ENCODE measurements around the gene DBNDD1.

Gene DBNDD1

GRCh38 chr16:90027611-90028010 lies 8.4 kb upstream of the DBNDD1 start:
- CTCF ChIA-PET: no interaction called here
- DNase-seq: no peak
- no peak overlapping the region for H3K27ac Mint-ChIP-seq
- peaks cover 3% of the 10 kb centered on the region for H3K36me3 Mint-ChIP-seq
- peaks cover 19% of the 10 kb centered on the region for H3K4me1 Mint-ChIP-seq
- peaks cover 3% of the 10 kb centered on the region for H3K27me3 Mint-ChIP-seq
- no peak overlapping the region for H3K4me3 Mint-ChIP-seq
- H3K9me3 Mint-ChIP-seq: no peaks in the 10 kb centered on the region

DNA sequence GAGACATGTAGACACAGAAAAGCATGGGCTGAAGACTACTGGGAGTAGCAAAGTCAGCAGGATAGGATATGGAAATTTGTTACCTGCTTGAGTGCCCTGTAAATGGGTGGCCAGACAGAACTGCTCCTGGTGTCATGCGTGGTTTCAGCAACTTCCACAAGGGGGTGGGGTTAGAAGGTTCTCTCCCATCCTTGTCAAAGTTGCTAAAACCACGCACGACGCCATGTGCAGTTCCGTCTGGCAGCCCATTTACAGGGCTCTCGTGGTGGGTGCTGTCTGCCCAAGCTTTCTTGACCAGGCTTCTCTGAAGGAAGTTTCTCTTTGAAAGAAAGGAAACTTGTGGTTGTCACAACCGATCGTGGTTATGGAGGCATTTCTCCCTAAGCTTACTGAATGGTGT lies 6.9 kb upstream of the DBNDD1 start:
- CTCF ChIA-PET: no interaction called here
- peaks cover 30% of the 10 kb centered on the region for H3K4me1 Mint-ChIP-seq
- DNase-seq: no peak
- H3K4me3 Mint-ChIP-seq: no peak overlapping the region
- H3K27me3 Mint-ChIP-seq: peaks cover 13% of the 10 kb centered on the region
- peaks cover 2% of the 10 kb centered on the region for H3K9me3 Mint-ChIP-seq
- peaks cover 4% of the 10 kb centered on the region for H3K36me3 Mint-ChIP-seq
- no peak overlapping the region for H3K27ac Mint-ChIP-seq

DNA sequence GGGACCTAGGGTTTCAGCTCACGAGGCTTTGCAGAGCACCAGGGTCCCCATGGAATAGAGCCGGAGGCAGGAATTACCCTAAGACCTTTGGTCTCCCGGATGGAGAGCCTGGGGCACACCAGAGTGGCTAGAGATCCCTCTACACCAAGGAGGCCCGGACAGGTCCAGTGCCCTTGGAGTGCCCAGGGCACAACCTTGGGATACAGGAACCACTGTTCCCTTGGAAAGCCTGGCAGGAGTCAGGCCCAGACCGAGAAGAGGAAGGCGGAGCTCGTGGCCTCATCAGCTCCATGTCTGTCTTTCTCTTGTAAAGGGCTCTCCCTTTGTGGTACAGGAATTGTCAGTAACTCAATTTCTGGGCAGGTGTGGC lies 3.8 kb upstream of the DBNDD1 start:
- CTCF ChIA-PET: no interaction called here
- Mint-ChIP-seq H3K9me3 (peaks cover 2% of the 10 kb centered on the region), H3K36me3 (peaks cover 4% of the 10 kb centered on the region), H3K4me3 (peak overlapping the region; percentile 73), H3K27me3 (peaks cover 38% of the 10 kb centered on the region), H3K4me1 (peaks cover 39% of the 10 kb centered on the region), H3K27ac (no peak overlapping the region)
- DNase-seq: no peak

- Mint-ChIP-seq H3K36me3 (peaks cover 4% of the 10 kb centered on the region), H3K27ac (no peak overlapping the region), H3K9me3 (peaks cover 2% of the 10 kb centered on the region), H3K27me3 (peaks cover 44% of the 10 kb centered on the region), H3K4me1 (peaks cover 39% of the 10 kb centered on the region), H3K4me3 (peak overlapping the region; percentile 73)
- CTCF ChIA-PET: no interaction called here
- peak; percentile 91 for DNase-seq
Observed at GRCh38 chr16:90022209-90023077, 3.2 kb upstream of the DBNDD1 start.

DNA sequence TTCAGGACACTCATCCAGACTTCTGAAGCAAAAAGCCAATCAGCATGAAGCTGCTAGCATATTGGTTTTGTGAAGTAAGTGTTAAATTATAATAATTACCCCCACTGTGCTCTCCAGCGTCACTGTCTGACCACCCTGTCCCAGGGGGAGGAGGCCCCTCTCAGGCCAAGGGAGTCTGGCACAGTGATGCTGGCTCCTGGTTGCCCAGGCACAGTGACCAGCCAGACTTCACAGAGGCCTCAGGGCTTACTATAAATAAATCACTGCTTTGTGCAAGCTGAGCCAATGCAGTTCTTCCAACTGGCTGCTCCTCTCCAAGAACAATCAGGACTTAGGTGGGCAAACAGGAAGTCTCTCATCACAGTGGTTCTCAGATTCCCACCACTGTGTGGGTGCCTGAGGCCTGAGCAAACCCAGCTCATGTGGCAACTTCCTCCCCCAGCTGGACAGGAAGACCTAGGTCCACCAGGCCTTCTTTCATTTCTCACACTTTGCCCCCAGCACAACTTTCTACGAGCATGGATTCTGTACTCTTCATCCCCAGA lies 1.7 kb upstream of the DBNDD1 start:
- no peak for DNase-seq
- H3K4me1 Mint-ChIP-seq: peaks cover 29% of the 10 kb centered on the region
- CTCF ChIA-PET: interaction anchor here (1.0 to 1.7 kb wide), 4 partner anchors 22 to 157 kb away, joined by 3 to 6 read pairs (median 5); no protein-coding TSS in a partner anchor
- peak overlapping the region; percentile 21 for H3K4me3 Mint-ChIP-seq
- H3K27me3 Mint-ChIP-seq: peaks cover 60% of the 10 kb centered on the region
- peaks cover 2% of the 10 kb centered on the region for H3K9me3 Mint-ChIP-seq
- peaks cover 4% of the 10 kb centered on the region for H3K36me3 Mint-ChIP-seq
- no peak overlapping the region for H3K27ac Mint-ChIP-seq

GRCh38 chr16:90020260-90020837 lies 1.1 kb upstream of the DBNDD1 start:
- CTCF ChIA-PET: interaction anchor here (1.0 to 1.7 kb wide), 4 partner anchors 21 to 157 kb away, joined by 3 to 6 read pairs (median 5); no protein-coding TSS in a partner anchor
- Mint-ChIP-seq H3K4me3 (peak overlapping the region; percentile 56), H3K27me3 (peaks cover 60% of the 10 kb centered on the region), H3K4me1 (peaks cover 28% of the 10 kb centered on the region), H3K36me3 (peaks cover 4% of the 10 kb centered on the region), H3K27ac (no peak overlapping the region), H3K9me3 (peaks cover 2% of the 10 kb centered on the region)
- DNase-seq: no peak

DNA sequence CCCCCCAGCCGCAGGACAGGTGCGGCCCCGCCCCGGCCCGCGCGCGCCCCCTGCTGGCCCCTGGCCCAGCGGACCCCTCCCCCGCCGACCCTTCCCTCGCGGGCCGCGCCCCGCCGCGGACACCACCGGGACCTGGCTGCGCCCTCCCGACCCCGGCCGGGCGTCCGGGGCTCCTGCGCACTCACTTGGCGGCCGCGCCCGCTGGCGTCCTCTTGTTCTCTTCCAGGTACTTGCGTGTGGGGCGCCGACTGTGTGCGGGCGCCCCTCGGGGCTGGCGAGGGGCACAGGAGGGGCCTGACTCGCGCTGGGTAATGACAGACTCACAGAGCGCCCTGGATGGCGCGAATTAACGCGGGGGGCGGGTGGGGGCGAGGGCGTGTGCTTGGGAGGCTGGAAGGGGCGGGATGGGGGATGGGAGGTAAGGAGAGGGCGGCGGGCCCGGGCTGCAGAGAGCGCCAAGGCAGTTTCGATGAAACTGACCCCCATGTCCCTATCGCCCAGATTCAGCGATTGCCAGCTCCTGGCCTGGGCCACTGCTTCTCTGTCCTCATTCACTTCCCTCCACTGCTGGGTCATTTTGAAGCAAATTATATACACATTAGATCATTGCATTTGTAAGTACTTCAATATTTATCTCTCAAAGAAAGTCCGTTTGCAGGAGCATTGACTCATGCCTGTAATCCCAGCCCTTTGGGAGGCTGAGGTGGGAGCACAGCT lies 445 bp upstream of the DBNDD1 start:
- peaks cover 28% of the 10 kb centered on the region for H3K4me1 Mint-ChIP-seq
- H3K27ac Mint-ChIP-seq: no peak overlapping the region
- CTCF ChIA-PET: interaction anchor here (1.0 to 1.7 kb wide), 3 partner anchors 20 to 156 kb away, joined by 3 to 6 read pairs (median 5); no protein-coding TSS in a partner anchor
- peaks cover 65% of the 10 kb centered on the region for H3K27me3 Mint-ChIP-seq
- peak overlapping the region; percentile 56 for H3K4me3 Mint-ChIP-seq
- H3K9me3 Mint-ChIP-seq: peaks cover 2% of the 10 kb centered on the region
- H3K36me3 Mint-ChIP-seq: peaks cover 4% of the 10 kb centered on the region
- DNase-seq: peak; percentile 57

GRCh38 chr16:90018297-90018651 lies 982 bp downstream of the DBNDD1 start:
- H3K4me3 Mint-ChIP-seq: peak overlapping the region; percentile 62
- peaks cover 4% of the 10 kb centered on the region for H3K36me3 Mint-ChIP-seq
- H3K27me3 Mint-ChIP-seq: peaks cover 75% of the 10 kb centered on the region
- H3K4me1 Mint-ChIP-seq: peaks cover 24% of the 10 kb centered on the region
- CTCF ChIA-PET: interaction anchor here (0.7 kb wide), 1 partner anchor 15 kb away, joined by 3 read pairs; no protein-coding TSS in a partner anchor
- DNase-seq: no peak
- peaks cover 2% of the 10 kb centered on the region for H3K9me3 Mint-ChIP-seq
- no peak overlapping the region for H3K27ac Mint-ChIP-seq

DNA sequence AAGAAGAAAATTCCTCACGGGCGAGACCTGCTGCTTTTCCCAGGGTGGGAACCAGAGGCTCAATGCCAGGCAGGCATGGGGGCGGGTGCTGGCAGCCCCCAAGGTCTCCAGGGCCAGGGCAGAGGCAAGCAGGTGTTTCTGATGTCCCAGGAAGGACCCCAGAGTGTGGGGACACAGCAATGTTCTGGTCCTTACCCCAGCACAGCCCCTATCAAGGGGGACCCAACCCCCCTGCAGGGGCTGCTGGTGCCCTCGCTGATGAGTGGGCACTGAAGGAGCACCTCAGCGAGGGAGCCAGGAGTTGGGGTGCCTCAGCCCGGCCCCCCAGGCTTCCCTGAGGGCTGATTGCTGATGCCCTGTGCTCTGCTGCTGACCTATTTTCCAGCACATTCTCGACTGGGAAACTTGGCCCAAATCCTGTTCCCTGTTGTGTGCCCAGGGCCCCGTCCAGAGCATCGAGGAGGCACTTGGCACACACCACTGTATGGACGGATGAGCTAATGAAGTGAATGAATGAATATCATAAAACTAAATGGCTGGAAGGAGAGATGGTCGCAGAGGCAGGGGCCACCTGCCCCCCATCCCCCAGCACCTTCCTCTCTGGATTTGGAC lies 2.8 kb downstream of the DBNDD1 start:
- H3K27ac Mint-ChIP-seq: no peak overlapping the region
- no peak for DNase-seq
- H3K36me3 Mint-ChIP-seq: no peaks in the 10 kb centered on the region
- peaks cover 11% of the 10 kb centered on the region for H3K4me1 Mint-ChIP-seq
- H3K4me3 Mint-ChIP-seq: no peak overlapping the region
- H3K9me3 Mint-ChIP-seq: no peaks in the 10 kb centered on the region
- H3K27me3 Mint-ChIP-seq: peaks cover 82% of the 10 kb centered on the region
- CTCF ChIA-PET: no interaction called here

- H3K27ac Mint-ChIP-seq: no peak overlapping the region
Observed at GRCh38 chr16:90015586-90016338, 3.5 kb downstream of the DBNDD1 start.

GRCh38 chr16:90012991-90013745 lies 6.1 kb downstream of the DBNDD1 start:
- Mint-ChIP-seq H3K36me3 (no peaks in the 10 kb centered on the region), H3K4me3 (no peak overlapping the region), H3K4me1 (peaks cover 15% of the 10 kb centered on the region), H3K27ac (no peak overlapping the region), H3K27me3 (peaks cover 83% of the 10 kb centered on the region), H3K9me3 (no peaks in the 10 kb centered on the region)
- CTCF ChIA-PET: interaction anchor here (0.8 kb wide), 1 partner anchor 313 kb away, joined by 3 read pairs; no protein-coding TSS in a partner anchor
- no peak for DNase-seq

More at GRCh38 chr16:90015586-90016338, 3.5 kb downstream of the DBNDD1 start:
- DNase-seq: no peak
- peaks cover 8% of the 10 kb centered on the region for H3K4me1 Mint-ChIP-seq
- no peaks in the 10 kb centered on the region for H3K36me3 Mint-ChIP-seq
- H3K9me3 Mint-ChIP-seq: no peaks in the 10 kb centered on the region
- CTCF ChIA-PET: no interaction called here
- peaks cover 80% of the 10 kb centered on the region for H3K27me3 Mint-ChIP-seq
- H3K4me3 Mint-ChIP-seq: no peak overlapping the region

- no peak overlapping the region for H3K27ac Mint-ChIP-seq
- H3K4me3 Mint-ChIP-seq: no peak overlapping the region
- peaks cover 15% of the 10 kb centered on the region for H3K4me1 Mint-ChIP-seq
- CTCF ChIA-PET: no interaction called here
- H3K9me3 Mint-ChIP-seq: no peaks in the 10 kb centered on the region
- H3K36me3 Mint-ChIP-seq: no peaks in the 10 kb centered on the region
- DNase-seq: no peak
- peaks cover 71% of the 10 kb centered on the region for H3K27me3 Mint-ChIP-seq
Observed at GRCh38 chr16:90011908-90012501, 7.3 kb downstream of the DBNDD1 start.

- CTCF ChIA-PET: no interaction called here
- peaks cover 66% of the 10 kb centered on the region for H3K27me3 Mint-ChIP-seq
- peaks cover 15% of the 10 kb centered on the region for H3K4me1 Mint-ChIP-seq
- no peaks in the 10 kb centered on the region for H3K9me3 Mint-ChIP-seq
- no peak overlapping the region for H3K27ac Mint-ChIP-seq
- no peak for DNase-seq
- H3K4me3 Mint-ChIP-seq: no peak overlapping the region
- H3K36me3 Mint-ChIP-seq: no peaks in the 10 kb centered on the region
Observed at GRCh38 chr16:90011508-90011819, 7.8 kb downstream of the DBNDD1 start.
